Activated CD8-positive, alpha-beta T cell treated with anti-CD3 and anti-CD28 coated beads for 36 hours (primary cell): Measurements from ENCODE around the gene GCSAM. TPM values are rescaled to one million over a fixed set of nuclear protein-coding genes. Genes with fewer than 3 reads are reported as not detected.

Experiments
- ATAC-seq: fragments of 200-7000 bp; cut with Tn5 transposase; one replicate; pipeline ENCODE4 v1.10.0; 2021; ENCODE audit warnings: mild to moderate bottlenecking, moderate library complexity
- CTCF ChIA-PET: fragments of 350-600 bp; sonication (Branson Sonifier 250); formaldehyde crosslinking; loops from one replicate; lab custom pipeline; 2021; ENCODE audit warnings: antibody characterized with exemption; lab: Charles Lee
- POLR2A ChIA-PET: fragments of 350-600 bp; sonication (Branson Sonifier 250); formaldehyde crosslinking; loops from one replicate; lab custom pipeline; 2021; ENCODE audit warnings: antibody characterized with exemption; lab: Charles Lee
- DNase-seq: peaks from one replicate; pipeline ENCODE4 v3.0.0-alpha.2; 2020
- H3K27ac Mint-ChIP-seq: one replicate; pipeline ENCODE4 v1.8.0; 2021; ENCODE audit warnings: mild to moderate bottlenecking, mixed read lengths
- H3K27me3 Mint-ChIP-seq: one replicate; pipeline ENCODE4 v1.8.0; 2021; ENCODE audit warnings: mixed read lengths
- H3K36me3 Mint-ChIP-seq: one replicate; pipeline ENCODE4 v1.8.0; 2021; ENCODE audit warnings: low read depth, mixed read lengths
- H3K4me1 Mint-ChIP-seq: one replicate; pipeline ENCODE4 v1.8.0; 2021; ENCODE audit warnings: low read depth, mixed read lengths
- H3K4me3 Mint-ChIP-seq: one replicate; pipeline ENCODE4 v1.8.0; 2021; ENCODE audit warnings: mild to moderate bottlenecking, moderate library complexity, mixed read lengths
- H3K9me3 Mint-ChIP-seq: one replicate; pipeline ENCODE4 v1.8.0; 2021; ENCODE audit warnings: mixed read lengths
- intact Hi-C: fragments of 100-400 bp; cut with micrococcal nuclease; formaldehyde crosslinking; loops from one replicate; pipeline ENCODE4 v1.10.0; 2022
- total RNA-seq, 2 experiments: library from RNA; stranded (reverse); gene quantifications; one replicate each; pipeline ENCODE4 v1.2.3, GENCODE V29; 2021
- TF ChIP-seq, protein P1 (sequence below): fragments of 200-600 bp; IDR thresholded peaks from one replicate; pipeline ENCODE4 v1.8.0; 2022; ENCODE audit warnings: antibody characterized with exemption, mild to moderate bottlenecking

The GCSAM gene
- total RNA-seq, 2 experiments from 2014 or later: 9.9 to 12.9 TPM

DNA sequence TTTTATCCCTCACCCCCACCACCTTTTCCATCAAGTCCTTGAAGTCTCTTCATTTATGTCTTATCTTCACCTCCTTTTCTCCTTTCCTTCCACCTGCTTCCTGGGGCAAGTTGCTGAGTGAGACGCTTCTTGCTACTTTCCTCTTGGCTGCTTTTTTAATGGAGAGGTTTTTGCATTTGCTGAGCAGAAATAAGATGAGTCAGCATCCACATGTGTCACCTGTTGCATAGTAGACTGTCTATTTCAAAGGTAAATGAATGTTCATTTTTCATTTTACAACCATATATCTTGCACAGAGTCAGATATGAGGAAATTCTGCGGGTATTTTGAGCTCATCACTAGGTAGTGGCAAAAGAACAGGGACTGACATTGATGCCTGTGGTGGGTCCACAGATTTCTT, 28.3 kb downstream of the GCSAM start:
- DNase-seq: no peak
- Mint-ChIP-seq H3K4me1 (no peaks in the 10 kb centered on the region), H3K36me3 (no peaks in the 10 kb centered on the region), H3K27ac (no peak overlapping the region), H3K27me3 (no peaks in the 10 kb centered on the region), H3K4me3 (no peak overlapping the region), H3K9me3 (no peaks in the 10 kb centered on the region)
- TF ChIP-seq, protein P1, sequence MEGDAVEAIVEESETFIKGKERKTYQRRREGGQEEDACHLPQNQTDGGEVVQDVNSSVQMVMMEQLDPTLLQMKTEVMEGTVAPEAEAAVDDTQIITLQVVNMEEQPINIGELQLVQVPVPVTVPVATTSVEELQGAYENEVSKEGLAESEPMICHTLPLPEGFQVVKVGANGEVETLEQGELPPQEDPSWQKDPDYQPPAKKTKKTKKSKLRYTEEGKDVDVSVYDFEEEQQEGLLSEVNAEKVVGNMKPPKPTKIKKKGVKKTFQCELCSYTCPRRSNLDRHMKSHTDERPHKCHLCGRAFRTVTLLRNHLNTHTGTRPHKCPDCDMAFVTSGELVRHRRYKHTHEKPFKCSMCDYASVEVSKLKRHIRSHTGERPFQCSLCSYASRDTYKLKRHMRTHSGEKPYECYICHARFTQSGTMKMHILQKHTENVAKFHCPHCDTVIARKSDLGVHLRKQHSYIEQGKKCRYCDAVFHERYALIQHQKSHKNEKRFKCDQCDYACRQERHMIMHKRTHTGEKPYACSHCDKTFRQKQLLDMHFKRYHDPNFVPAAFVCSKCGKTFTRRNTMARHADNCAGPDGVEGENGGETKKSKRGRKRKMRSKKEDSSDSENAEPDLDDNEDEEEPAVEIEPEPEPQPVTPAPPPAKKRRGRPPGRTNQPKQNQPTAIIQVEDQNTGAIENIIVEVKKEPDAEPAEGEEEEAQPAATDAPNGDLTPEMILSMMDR: no peak
- CTCF ChIA-PET: interaction anchor here (0.6 kb wide), 1 partner anchor 243 kb away, joined by 3 read pairs; no protein-coding TSS in a partner anchor
- no peak for ATAC-seq
- POLR2A ChIA-PET: no interaction called here
- intact Hi-C loops: no loop called here

DNA sequence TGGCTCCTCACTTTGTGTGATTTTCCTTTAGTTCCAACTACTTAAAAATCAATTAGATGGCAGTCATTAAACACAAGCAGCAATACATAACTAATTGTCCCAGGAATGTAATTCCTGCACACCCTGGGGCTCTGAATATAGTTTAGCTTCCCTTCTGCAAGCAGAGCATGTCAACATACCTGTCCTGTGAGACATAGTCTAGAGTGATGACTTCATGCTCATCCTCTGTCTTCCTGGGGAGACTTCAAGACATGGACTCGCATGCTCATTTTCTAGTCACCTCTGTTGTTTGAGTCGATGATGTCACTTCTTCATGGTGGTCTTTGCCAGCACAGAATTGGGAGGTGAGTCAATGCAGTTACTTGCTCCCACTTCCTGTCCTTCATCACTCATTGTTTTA, 31.1 kb downstream of the GCSAM start:
- H3K4me1 Mint-ChIP-seq: peaks cover 9% of the 10 kb centered on the region
- DNase-seq (no peak), ATAC-seq (peak; percentile 55)
- CTCF ChIA-PET: interaction anchor here (2.4 kb wide), 1 partner anchor 10 kb away, joined by 10 read pairs; no protein-coding TSS in a partner anchor
- intact Hi-C loops: no loop called here
- H3K9me3 Mint-ChIP-seq: no peaks in the 10 kb centered on the region
- no peaks in the 10 kb centered on the region for H3K36me3 Mint-ChIP-seq
- no peak overlapping the region for H3K4me3 Mint-ChIP-seq
- POLR2A ChIA-PET: no interaction called here
- no peak overlapping the region for H3K27ac Mint-ChIP-seq
- H3K27me3 Mint-ChIP-seq: no peaks in the 10 kb centered on the region
- TF ChIP-seq, protein P1: no peak

DNA sequence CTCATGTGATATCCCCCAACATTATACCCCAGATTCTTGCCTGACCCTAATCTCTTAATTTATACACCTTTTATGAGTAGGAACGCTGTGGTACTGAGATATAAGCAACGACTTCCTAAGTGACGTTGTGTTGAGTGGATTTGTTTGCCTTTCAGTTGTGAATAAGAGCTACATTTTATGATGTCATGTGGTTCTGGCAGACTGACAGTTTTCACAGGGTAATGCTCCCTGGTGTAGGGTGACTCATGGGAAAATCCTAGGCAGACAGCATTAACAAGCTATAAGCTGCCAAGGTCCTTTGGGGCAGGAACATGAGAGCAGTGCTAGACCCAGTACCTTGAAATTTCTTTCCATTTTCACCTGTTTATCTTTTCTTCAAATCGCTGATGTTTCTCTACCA, 35.7 kb downstream of the GCSAM start:
- POLR2A ChIA-PET: no interaction called here
- no peak overlapping the region for H3K27ac Mint-ChIP-seq
- CTCF ChIA-PET: interaction anchor here (1.2 to 2.2 kb wide), 2 partner anchors 9 to 14 kb away, joined by 3 to 18 read pairs; no protein-coding TSS in a partner anchor
- intact Hi-C loops: no loop called here
- TF ChIP-seq, protein P1: no peak
- H3K36me3 Mint-ChIP-seq: no peaks in the 10 kb centered on the region
- H3K27me3 Mint-ChIP-seq: no peaks in the 10 kb centered on the region
- peaks cover 22% of the 10 kb centered on the region for H3K4me1 Mint-ChIP-seq
- ATAC-seq (peak; percentile 91), DNase-seq (peak; percentile 42)
- no peaks in the 10 kb centered on the region for H3K9me3 Mint-ChIP-seq
- H3K4me3 Mint-ChIP-seq: no peak overlapping the region

DNA sequence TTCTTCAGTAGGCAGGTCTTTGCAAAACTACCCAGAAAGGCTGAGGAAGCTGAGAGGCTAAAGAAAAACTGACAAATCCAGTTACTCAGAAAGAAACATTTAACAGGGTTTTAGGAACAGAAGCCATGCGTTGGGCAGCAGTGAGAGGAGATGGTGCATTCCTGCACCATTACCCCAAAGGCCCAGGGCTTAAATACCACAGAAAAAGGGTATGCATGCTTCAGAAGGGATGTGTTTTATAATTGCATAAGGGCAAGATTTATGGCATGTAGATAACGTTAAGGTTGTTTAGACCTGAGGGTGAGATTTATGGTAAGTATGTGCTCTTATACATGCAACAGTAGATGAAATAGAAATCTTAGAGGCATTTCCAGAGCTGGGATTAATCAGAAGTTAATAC, 36.9 kb downstream of the GCSAM start:
- DNase-seq: no peak
- TF ChIP-seq, protein P1: no peak
- H3K4me1 Mint-ChIP-seq: peaks cover 24% of the 10 kb centered on the region
- ChIA-PET CTCF (interaction anchor here (1.0 kb wide), 1 partner anchor 53 kb away, joined by 3 read pairs; no protein-coding TSS in a partner anchor), POLR2A (no interaction called here)
- H3K36me3 Mint-ChIP-seq: no peaks in the 10 kb centered on the region
- H3K27me3 Mint-ChIP-seq: no peaks in the 10 kb centered on the region
- no peaks in the 10 kb centered on the region for H3K9me3 Mint-ChIP-seq
- no peak overlapping the region for H3K27ac Mint-ChIP-seq
- intact Hi-C loops: no loop called here
- no peak for ATAC-seq
- H3K4me3 Mint-ChIP-seq: no peak overlapping the region

DNA sequence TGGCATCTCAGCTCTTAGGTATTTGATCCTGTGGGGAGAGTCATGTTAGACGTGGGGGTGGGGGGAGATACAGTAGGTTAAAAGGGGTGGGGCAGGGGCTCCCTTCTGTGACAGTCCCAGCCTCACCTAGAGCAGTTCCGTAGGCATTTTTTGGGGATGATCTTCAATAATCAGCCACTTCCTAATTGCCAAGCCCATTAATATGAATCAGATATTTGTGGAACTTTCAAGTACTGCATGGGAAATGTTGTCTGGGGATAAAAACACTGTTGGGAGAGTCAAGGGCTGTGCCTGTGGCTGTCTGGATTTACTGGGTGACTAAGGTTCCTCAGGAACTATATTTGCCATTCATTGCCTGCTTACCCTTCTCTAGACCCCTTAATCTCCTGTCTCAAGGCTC, 37.3 kb downstream of the GCSAM start:
- intact Hi-C loops: no loop called here
- Mint-ChIP-seq H3K9me3 (no peaks in the 10 kb centered on the region), H3K27me3 (no peaks in the 10 kb centered on the region), H3K36me3 (no peaks in the 10 kb centered on the region), H3K4me1 (peaks cover 24% of the 10 kb centered on the region), H3K27ac (no peak overlapping the region), H3K4me3 (no peak overlapping the region)
- CTCF ChIA-PET: interaction anchor here (1.0 kb wide), 1 partner anchor 52 kb away, joined by 3 read pairs; no protein-coding TSS in a partner anchor
- TF ChIP-seq, protein P1: no peak
- no peak for DNase-seq
- POLR2A ChIA-PET: no interaction called here
- no peak for ATAC-seq
